IMR-90 (cell line): ENCODE data around the gene KRT83. TPM values are rescaled to one million over a fixed set of nuclear protein-coding genes. Genes with fewer than 3 reads are reported as not detected.

Source experiments
- ATAC-seq: fragments of 200-7000 bp; cut with Tn5 transposase; 2 replicates; pipeline ENCODE4 v1.9.1; 2020; ENCODE audit warnings: low read depth, mild to moderate bottlenecking, moderate library complexity
- BruUV-seq: library from RNA; stranded (reverse); fragments of 400-500 nt; replicated peaks from 2 replicates; lab custom pipeline; 2021; lab: Mats Ljungman, UMichigan
- CTCF ChIA-PET: fragments of 300-600 bp; formaldehyde crosslinking; extraction: SDS; loops from one replicate; lab custom pipeline; 2021; ENCODE audit warnings: antibody characterized with exemption; lab: Yijun Ruan, JAX
- POLR2A ChIA-PET: fragments of 300-600 bp; sonication (Branson Sonifier 250); formaldehyde crosslinking; loops from one replicate; lab custom pipeline; 2022; ENCODE audit warnings: antibody characterized with exemption; ENCODE audit not compliant: unreplicated experiment; lab: Charles Lee
- DNase-seq: peaks from one replicate; pipeline ENCODE4 v3.0.0; 2013
- H2AFZ ChIP-seq: replicated peaks from 2 replicates; pipeline ENCODE3; 2013; ENCODE audit warnings: low read length, mild to moderate bottlenecking; ENCODE audit not compliant: poor library complexity
- H2AK5ac ChIP-seq: 2 replicates; pipeline ENCODE4 v1.6.1; 2013; ENCODE audit warnings: low read depth, low read length, inconsistent platforms
- H2AK9ac ChIP-seq: replicated peaks from 2 replicates; pipeline ENCODE3; 2013; ENCODE audit warnings: mild to moderate bottlenecking, low read depth, low read length, moderate library complexity; ENCODE audit not compliant: poor library complexity
- H2BK120ac ChIP-seq: 2 replicates; pipeline ENCODE4 v1.6.1; 2013; ENCODE audit warnings: low read depth, low read length, inconsistent platforms
- H2BK15ac ChIP-seq: 3 replicates; pipeline ENCODE4 v1.6.1; 2013; ENCODE audit warnings: low read depth, low read length, inconsistent platforms
- H2BK20ac ChIP-seq: 2 replicates; pipeline ENCODE4 v1.6.1; 2013; ENCODE audit warnings: low read depth, mild to moderate bottlenecking, inconsistent platforms, low read length, moderate library complexity
- H2BK5ac ChIP-seq: 2 replicates; pipeline ENCODE4 v1.6.1; 2013; ENCODE audit warnings: mild to moderate bottlenecking, low read depth, low read length, inconsistent platforms; ENCODE audit not compliant: poor library complexity, severe bottlenecking
- H3K14ac ChIP-seq: replicated peaks from 2 replicates; pipeline ENCODE4 v1.6.1; 2013; ENCODE audit warnings: low read depth, low read length, inconsistent platforms
- H3K18ac ChIP-seq: 2 replicates; pipeline ENCODE4 v1.6.1; 2013; ENCODE audit warnings: low read depth, low read length, control low read depth
- H3K23ac ChIP-seq: 2 replicates; pipeline ENCODE4 v1.6.1; 2013; ENCODE audit warnings: low read depth, low read length, inconsistent platforms
- H3K27ac ChIP-seq: 2 replicates; pipeline ENCODE4 v1.5.1; 2013; ENCODE audit warnings: mild to moderate bottlenecking, control low read depth, low read length; ENCODE audit not compliant: insufficient read depth
- H3K27me3 ChIP-seq: 2 replicates; pipeline ENCODE4 v1.6.1; 2013; ENCODE audit warnings: low read length; ENCODE audit not compliant: control insufficient read depth, insufficient read depth
- H3K36me3 ChIP-seq: 2 replicates; pipeline ENCODE4 v1.6.1; 2013; ENCODE audit warnings: low read length, mixed read lengths; ENCODE audit not compliant: control insufficient read depth, insufficient read depth
- H3K4ac ChIP-seq: 2 replicates; pipeline ENCODE4 v1.6.1; 2013; ENCODE audit warnings: low read depth, low read length, inconsistent platforms
- H3K4me1 ChIP-seq: 2 replicates; pipeline ENCODE4 v1.6.1; 2013; ENCODE audit warnings: low read length, mixed read lengths; ENCODE audit not compliant: control insufficient read depth, insufficient read depth
- H3K4me2 ChIP-seq: 2 replicates; pipeline ENCODE4 v1.6.1; 2013; ENCODE audit warnings: low read depth, mild to moderate bottlenecking, control low read depth, low read length, moderate library complexity
- H3K4me3 ChIP-seq: 2 replicates; pipeline ENCODE4 v1.5.1; 2013; ENCODE audit warnings: low read depth, mild to moderate bottlenecking, control low read depth, low read length, moderate library complexity; ENCODE audit not compliant: insufficient read depth
- H3K56ac ChIP-seq: 2 replicates; pipeline ENCODE4 v1.6.1; 2013; ENCODE audit warnings: low read length, inconsistent platforms; ENCODE audit not compliant: insufficient read depth; ENCODE audit errors: extremely low read depth
- H3K79me1 ChIP-seq, 2 experiments: 2 replicates each; pipeline ENCODE4 v1.6.1; 2013; ENCODE audit warnings: low read length in 2 of 2, inconsistent platforms in 1 of 2, low read depth in 1 of 2
- H3K9ac ChIP-seq: 2 replicates; pipeline ENCODE4 v1.6.1; 2013; ENCODE audit warnings: low read depth, low read length, control low read depth
- H3K9me1 ChIP-seq: 2 replicates; pipeline ENCODE4 v1.6.1; 2013; ENCODE audit warnings: low read length, inconsistent platforms; ENCODE audit not compliant: insufficient read depth
- H3K9me3 ChIP-seq: 2 replicates; pipeline ENCODE4 v1.6.1; 2013; ENCODE audit warnings: low read length; ENCODE audit not compliant: control insufficient read depth, insufficient read depth
- H4K20me1 ChIP-seq: 2 replicates; pipeline ENCODE4 v1.6.1; 2013; ENCODE audit warnings: low read length, inconsistent platforms; ENCODE audit not compliant: insufficient read depth
- H4K5ac ChIP-seq: 2 replicates; pipeline ENCODE4 v1.6.1; 2013; ENCODE audit warnings: mild to moderate bottlenecking, low read depth, low read length, control low read depth
- H4K8ac ChIP-seq, 2 experiments: 2 replicates each; pipeline ENCODE4 v1.6.1; 2013; ENCODE audit warnings: low read depth in 2 of 2, low read length in 2 of 2, control low read depth in 1 of 2, inconsistent platforms in 1 of 2
- H4K91ac ChIP-seq: 2 replicates; pipeline ENCODE4 v1.6.1; 2013; ENCODE audit warnings: low read depth, low read length, inconsistent platforms; ENCODE audit not compliant: insufficient read depth
- BHLHE40 ChIP-seq: fragments of 150-350 bp; IDR thresholded peaks from 2 replicates; pipeline ENCODE4 v1.6.1; 2016; ENCODE audit warnings: mild to moderate bottlenecking, low read depth, low read length
- MXI1 ChIP-seq: IDR thresholded peaks from 2 replicates; pipeline ENCODE4 v1.6.1; 2012; ENCODE audit warnings: low read depth, mild to moderate bottlenecking, low read length, moderate library complexity, borderline replicate concordance
- WGBS, 2 experiments: methylation state at CpG; one replicate each; pipeline versions ENCODE4 v1.1.5 to v1.1.7; 2013; ENCODE audit warnings: missing lambda C conversion rate in 2 of 2; ENCODE audit not compliant: insufficient read length in 1 of 2; ENCODE audit errors: extremely low coverage in 2 of 2; 5-methylcytosine and 5-hydroxymethylcytosine counted together
- dilution Hi-C: fragments of 300-500 bp; cut with HindIII; formaldehyde crosslinking; loops from one replicate; pipeline ENCODE4 v1.14.3; 2018; ENCODE audit warnings: low sequenced_read_pairs; ENCODE audit not compliant: unreplicated experiment
- in situ Hi-C: fragments of 300-500 bp; cut with MboI; formaldehyde crosslinking; loops from 3 replicates; pipeline ENCODE4 v1.14.3; 2019; ENCODE audit warnings: low sequenced_read_pairs, inconsistent platforms, mixed read lengths
- intact Hi-C: fragments of 100-400 bp; cut with micrococcal nuclease; formaldehyde crosslinking; loops from 2 replicates; pipeline ENCODE4 v1.10.0; 2022
- polyA plus RNA-seq, 3 experiments: library from polyadenylated mRNA; depleted of rRNA; stranded (reverse); fragments of >200 nt; gene quantifications; 2 replicates each; pipeline ENCODE4 v1.2.3, GENCODE V29; 2012; ENCODE audit warnings: low replicate concordance in 1 of 3
- total RNA-seq: library from RNA; depleted of rRNA; stranded (reverse); fragments of >200 nt; gene quantifications from 2 replicates; pipeline ENCODE4 v1.2.3, GENCODE V29; 2012
- TF ChIP-seq, protein P1 (sequence below): fragments of 150-350 bp; IDR thresholded peaks from 2 replicates; pipeline ENCODE4 v1.6.1; 2017; ENCODE audit warnings: mild to moderate bottlenecking, antibody characterized with exemption, low read length, low read depth

The KRT83 gene
- total and polyA plus RNA-seq, 2 of the 4 experiments (the other 2 are of a cell fraction): not detected

DNA sequence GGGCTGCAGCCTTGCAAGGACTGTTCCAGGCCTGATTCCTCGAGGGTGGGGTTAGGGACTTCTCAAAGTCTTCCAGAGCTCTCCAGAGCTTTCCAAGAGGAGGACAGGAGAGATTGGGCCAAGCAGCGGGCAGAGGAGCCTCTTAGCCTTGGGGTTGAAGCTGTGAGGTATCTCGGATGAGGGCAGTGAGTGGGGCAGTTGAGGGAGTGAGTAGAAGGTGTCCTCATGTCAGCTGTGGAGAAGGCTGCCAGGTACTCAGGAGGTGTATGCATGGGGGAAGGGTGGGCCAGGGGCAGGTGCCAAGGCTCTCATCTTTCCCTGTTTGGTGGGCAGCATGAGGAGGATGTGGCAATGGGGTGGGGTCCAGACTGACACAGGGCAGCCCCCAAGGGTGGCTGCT, 7.7 kb downstream of the KRT83 start:
- no peak overlapping the region for H3K27ac ChIP-seq
- no peak overlapping the region for H2BK20ac ChIP-seq
- H3K9ac ChIP-seq: no peak overlapping the region
- H3K14ac ChIP-seq: no peak overlapping the region
- H3K79me1 ChIP-seq: no peaks in the 10 kb centered on the region
- no peak overlapping the region for H3K18ac ChIP-seq
- H3K36me3 ChIP-seq: no peaks in the 10 kb centered on the region
- H2BK5ac ChIP-seq: no peak overlapping the region
- no peak overlapping the region for H4K91ac ChIP-seq
- POLR2A ChIA-PET: no interaction called here
- TF ChIP-seq MXI1 (no peak), BHLHE40 (no peak)
- TF ChIP-seq, protein P1, sequence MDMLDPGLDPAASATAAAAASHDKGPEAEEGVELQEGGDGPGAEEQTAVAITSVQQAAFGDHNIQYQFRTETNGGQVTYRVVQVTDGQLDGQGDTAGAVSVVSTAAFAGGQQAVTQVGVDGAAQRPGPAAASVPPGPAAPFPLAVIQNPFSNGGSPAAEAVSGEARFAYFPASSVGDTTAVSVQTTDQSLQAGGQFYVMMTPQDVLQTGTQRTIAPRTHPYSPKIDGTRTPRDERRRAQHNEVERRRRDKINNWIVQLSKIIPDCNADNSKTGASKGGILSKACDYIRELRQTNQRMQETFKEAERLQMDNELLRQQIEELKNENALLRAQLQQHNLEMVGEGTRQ: no peak
- H3K4me1 ChIP-seq: no peaks in the 10 kb centered on the region
- H2AK5ac ChIP-seq: no peak overlapping the region
- DNase-seq: no peak
- no peaks in the 10 kb centered on the region; the same call in 1 of the 2 replicates for H3K9me1 ChIP-seq
- no peak overlapping the region for H4K8ac ChIP-seq
- no peak overlapping the region for H2BK120ac ChIP-seq
- H3K23ac ChIP-seq: no peak overlapping the region
- no peak overlapping the region for H3K4me3 ChIP-seq
- H3K4me2 ChIP-seq: no peak overlapping the region
- H4K20me1 ChIP-seq: no peaks in the 10 kb centered on the region
- in situ Hi-C loops (no loop called here), dilution Hi-C loops (no loop called here), intact Hi-C loops (no loop called here)
- H3K4ac ChIP-seq: no peak overlapping the region
- H2BK15ac ChIP-seq: no peak overlapping the region
- H4K5ac ChIP-seq: no peak overlapping the region
- no peaks in the 10 kb centered on the region for H3K9me3 ChIP-seq
- H3K56ac ChIP-seq: no peak overlapping the region
- BruUV-seq: no TSS peak
- H3K27me3 ChIP-seq: peaks cover 65% of the 10 kb centered on the region
- CTCF ChIA-PET: no interaction called here
- H2AFZ ChIP-seq: no peak overlapping the region
- WGBS, 2 experiments: 50% methylated on average over 1 of the region's 3 CpGs; no CpG with 5 or more reads in 1 of the 2 experiments
- no peak for ATAC-seq
- no peak overlapping the region for H2AK9ac ChIP-seq
